ENCODE data around the gene MBD4. TPM values are rescaled to one million over a fixed set of nuclear protein-coding genes. Genes with fewer than 3 reads are reported as not detected.

The MBD4 gene
- total and polyA plus RNA-seq, 2 experiments from 2014 or later: 33.9 to 59.3 TPM

GRCh38 chr3:129410971-129411370 is 28.8 kb downstream of the MBD4 start:
- H3K27ac Mint-ChIP-seq: no peak overlapping the region

More at GRCh38 chr3:129410971-129411370, 28.8 kb downstream of the MBD4 start:
- Histone ChIP-seq H3F3A (replicated peaks; ENCODE audit: low read depth) (no peaks in the 10 kb centered on the region), H3K36me3 (ENCODE audit: insufficient read depth) (no peaks in the 10 kb centered on the region), H4K20me1 (replicated peaks; ENCODE audit: insufficient read depth) (no peaks in the 10 kb centered on the region), H3K4me2 (no peak overlapping the region), H3K4me1 (ENCODE audit: insufficient read depth) (no peaks in the 10 kb centered on the region), H3K9me2 (ENCODE audit: insufficient read depth) (no peaks in the 10 kb centered on the region), H3K4me3 (no peak overlapping the region), H3K27ac (ENCODE audit: low read depth) (no peak overlapping the region), H3K79me2 (replicated peaks; ENCODE audit: insufficient read depth) (no peaks in the 10 kb centered on the region), H2AFZ (peak overlapping the region; percentile 56; the same call in 1 of the 2 replicates), H3K27me3 (ENCODE audit: insufficient read depth) (no peaks in the 10 kb centered on the region)
- TF ChIP-seq CTCF (conservative IDR thresholded peaks at IDR 0.05; ENCODE audit: low read depth in 2 of 2): peak in 1 of 2 experiments; percentile 36; a peak in 1 of 4 replicates
- no peak for TF ChIP-seq ZNF114 (CRISPR knock-in tag; IDR thresholded peaks at IDR 0.05)
- no peak for TF ChIP-seq STAT1 (IDR thresholded peaks at IDR 0.05; ENCODE audit: unreplicated experiment)
- TF ChIP-seq REST (IDR thresholded peaks at IDR 0.05; ENCODE audit: unreplicated experiment): no peak
- H3K4me1 Mint-ChIP-seq: peaks cover 2% of the 10 kb centered on the region; the same call in 1 of the 3 replicates
- no peaks in the 10 kb centered on the region for H3K36me3 Mint-ChIP-seq (ENCODE audit: low read depth)
- H3K27me3 Mint-ChIP-seq (ENCODE audit: insufficient read depth, low read depth, poor library complexity): peaks cover 13% of the 10 kb centered on the region
- no peak for DNase-seq (ENCODE audit: low spot score)
- no peak overlapping the region for H3K4me3 Mint-ChIP-seq
- H3K9me3 Mint-ChIP-seq: no peaks in the 10 kb centered on the region
- peak; percentile 62 for ATAC-seq
